ENCODE measurements around the gene CDC34. TPM values are rescaled to one million over a fixed set of nuclear protein-coding genes. Genes with fewer than 3 reads are reported as not detected.

The CDC34 gene
- total RNA-seq, 1 experiment from 2014 or later = 93.3 TPM

- H3K4me1 ChIP-seq (replicated peaks; ENCODE audit: insufficient read depth) = peaks cover 15% of the 10 kb centered on the region; the same call in 1 of the 2 replicates
- no peak overlapping the region for H2AFZ ChIP-seq
- no peak overlapping the region for H3K4me2 ChIP-seq
- no peak overlapping the region for H3K4me3 ChIP-seq
- no peak for DNase-seq
- CTCF ChIA-PET = no interaction called here
- peaks cover 51% of the 10 kb centered on the region; the same call in 1 of the 2 replicates for H3F3A ChIP-seq (ENCODE audit: insufficient read depth, low read depth)
- BruUV-seq (replicated peaks) = no TSS peak
- no peaks in the 10 kb centered on the region for H3K79me2 ChIP-seq (ENCODE audit: low read depth)
- H3K36me3 ChIP-seq (ENCODE audit: low read depth) = no peaks in the 10 kb centered on the region
- no peak overlapping the region for H3K27ac ChIP-seq
- intact Hi-C loops (cut with micrococcal nuclease; ENCODE audit: unreplicated experiment) = loop anchor here (5.0 kb wide), 1 partner anchor 77 kb away; the partner anchor contains the start of gene RNF126
- H3K27me3 ChIP-seq (ENCODE audit: insufficient read depth, low read depth) = peaks cover 11% of the 10 kb centered on the region; the same call in 1 of the 2 replicates
- POLR2A ChIA-PET (ENCODE audit: unreplicated experiment) = interaction anchor here (0.6 kb wide), 1 partner anchor 64 kb away, joined by 4 read pairs; no protein-coding TSS in a partner anchor
- no peak for TF ChIP-seq EZH2 (IDR thresholded peaks at IDR 0.05; ENCODE audit: low read depth)
- TF ChIP-seq CTCF (conservative IDR thresholded peaks at IDR 0.05) = no peak
- H3K9me3 ChIP-seq (ENCODE audit: insufficient read depth, low read depth) = no peaks in the 10 kb centered on the region
- H3K9me2 ChIP-seq (ENCODE audit: insufficient read depth) = no peaks in the 10 kb centered on the region
- peaks cover 33% of the 10 kb centered on the region for H4K20me1 ChIP-seq (ENCODE audit: insufficient read depth)
Observed at GRCh38 chr19:585551-586110, 54.1 kb downstream of the CDC34 start.

- Histone ChIP-seq H3K27me3 (ENCODE audit: insufficient read depth, low read depth) (peaks cover 11% of the 10 kb centered on the region; the same call in 1 of the 2 replicates), H3K4me1 (replicated peaks; ENCODE audit: insufficient read depth) (peaks cover 15% of the 10 kb centered on the region; the same call in 1 of the 2 replicates), H3K4me2 (peak overlapping the region; percentile 66), H3K9me3 (ENCODE audit: insufficient read depth, low read depth) (no peaks in the 10 kb centered on the region), H3K9me2 (ENCODE audit: insufficient read depth) (no peaks in the 10 kb centered on the region), H3K36me3 (ENCODE audit: low read depth) (no peaks in the 10 kb centered on the region), H3K4me3 (peak overlapping the region; percentile 9; the same call in 1 of the 2 replicates), H3K27ac (no peak overlapping the region), H3F3A (ENCODE audit: insufficient read depth, low read depth) (peaks cover 42% of the 10 kb centered on the region; the same call in 1 of the 2 replicates), H2AFZ (no peak overlapping the region), H3K79me2 (ENCODE audit: low read depth) (no peaks in the 10 kb centered on the region), H4K20me1 (ENCODE audit: insufficient read depth) (peaks cover 24% of the 10 kb centered on the region)
- intact Hi-C loops (cut with micrococcal nuclease; ENCODE audit: unreplicated experiment) = loop anchor here (5.0 kb wide), 1 partner anchor 74 kb away; the partner anchor contains the start of gene RNF126
- no peak for TF ChIP-seq EZH2 (IDR thresholded peaks at IDR 0.05; ENCODE audit: low read depth)
- peak; percentile 69 for TF ChIP-seq CTCF (conservative IDR thresholded peaks at IDR 0.05)
- peak; percentile 75 to 92 for DNase-seq
- ChIA-PET CTCF (no interaction called here), POLR2A (ENCODE audit: unreplicated experiment) (interaction anchor here (0.6 kb wide), 1 partner anchor 89 kb away, joined by 3 read pairs; no protein-coding TSS in a partner anchor)
- BruUV-seq (replicated peaks) = no TSS peak
Observed at GRCh38 chr19:588093-588740, 56.7 kb downstream of the CDC34 start.

GRCh38 chr19:588741-589692 lies 57.5 kb downstream of the CDC34 start:
- no peak for TF ChIP-seq CTCF (conservative IDR thresholded peaks at IDR 0.05)
- no peak for TF ChIP-seq EZH2 (IDR thresholded peaks at IDR 0.05; ENCODE audit: low read depth)
- Histone ChIP-seq H3K9me2 (ENCODE audit: insufficient read depth) (no peaks in the 10 kb centered on the region), H3F3A (ENCODE audit: insufficient read depth, low read depth) (peaks cover 35% of the 10 kb centered on the region; the same call in 1 of the 2 replicates), H3K4me2 (peak overlapping the region; percentile 66), H3K27ac (no peak overlapping the region), H3K27me3 (ENCODE audit: insufficient read depth, low read depth) (peaks cover 11% of the 10 kb centered on the region; the same call in 1 of the 2 replicates), H4K20me1 (ENCODE audit: insufficient read depth) (peaks cover 16% of the 10 kb centered on the region), H2AFZ (no peak overlapping the region), H3K79me2 (ENCODE audit: low read depth) (no peaks in the 10 kb centered on the region), H3K4me3 (peak overlapping the region; percentile 24; the same call in 1 of the 2 replicates), H3K36me3 (ENCODE audit: low read depth) (no peaks in the 10 kb centered on the region), H3K9me3 (ENCODE audit: insufficient read depth, low read depth) (no peaks in the 10 kb centered on the region), H3K4me1 (replicated peaks; ENCODE audit: insufficient read depth) (peaks cover 15% of the 10 kb centered on the region; the same call in 1 of the 2 replicates)
- intact Hi-C loops (cut with micrococcal nuclease; ENCODE audit: unreplicated experiment) = loop anchor here (5.0 kb wide), 1 partner anchor 73 kb away; the partner anchor contains the start of gene RNF126
- ChIA-PET POLR2A (ENCODE audit: unreplicated experiment) (interaction anchor here (0.6 kb wide), 2 partner anchors 33 to 88 kb away, joined by 3 to 12 read pairs; no protein-coding TSS in a partner anchor), CTCF (no interaction called here)
- no peak for DNase-seq
- BruUV-seq (replicated peaks) = no TSS peak
